Effector memory CD8-positive, alpha-beta T cell (primary cell): ENCODE measurements around the gene LTBP1.

Experiments used
- ATAC-seq: fragments of 150-1000 bp; cut with Tn5 transposase; replicated peaks from 2 replicates; pipeline ENCODE4 v1.10.0; 2021; ENCODE audit warnings: mild to moderate bottlenecking, moderate library complexity
- DNase-seq, 3 experiments: peaks; one replicate each; pipeline ENCODE4 v3.0.0; 2021
- H3K27ac Mint-ChIP-seq, 2 donors: one replicate each; pipeline ENCODE4 v1.8.0; 2022; ENCODE audit warnings: mild to moderate bottlenecking in 2 of 2, mixed read lengths in 2 of 2, moderate library complexity in 2 of 2
- H3K27me3 Mint-ChIP-seq, 2 donors: one replicate each; pipeline ENCODE4 v1.8.0; 2022; ENCODE audit warnings: mixed read lengths in 2 of 2
- H3K36me3 Mint-ChIP-seq: one replicate; pipeline ENCODE4 v1.8.0; 2022; ENCODE audit warnings: mild to moderate bottlenecking, moderate library complexity, mixed read lengths; ENCODE audit not compliant: insufficient read depth
- H3K4me1 Mint-ChIP-seq, 2 donors: one replicate each; pipeline ENCODE4 v1.8.0; 2022; ENCODE audit warnings: low read depth in 2 of 2, mixed read lengths in 2 of 2
- H3K4me3 Mint-ChIP-seq, 2 donors: one replicate each; pipeline ENCODE4 v1.8.0; 2022; ENCODE audit warnings: mild to moderate bottlenecking in 2 of 2, mixed read lengths in 2 of 2, moderate library complexity in 2 of 2
- H3K9me3 Mint-ChIP-seq, 2 donors: one replicate each; pipeline ENCODE4 v1.8.0; 2022; ENCODE audit warnings: mixed read lengths in 2 of 2

LTBP1 gene

GRCh38 chr2:33121925-33122324 lies 175.2 kb downstream of the LTBP1 start:
- H3K9me3 Mint-ChIP-seq, result no peaks in the 10 kb centered on the region
- peaks cover 20 to 38% of the 10 kb centered on the region in 2 donors for H3K27me3 Mint-ChIP-seq
- ATAC-seq (no peak), DNase-seq (no peak)
- H3K4me3 Mint-ChIP-seq, result no peak overlapping the region
- no peak overlapping the region for H3K27ac Mint-ChIP-seq
- no peaks in the 10 kb centered on the region for H3K36me3 Mint-ChIP-seq
- peaks cover 0 to 3% of the 10 kb centered on the region in 2 donors for H3K4me1 Mint-ChIP-seq

DNA sequence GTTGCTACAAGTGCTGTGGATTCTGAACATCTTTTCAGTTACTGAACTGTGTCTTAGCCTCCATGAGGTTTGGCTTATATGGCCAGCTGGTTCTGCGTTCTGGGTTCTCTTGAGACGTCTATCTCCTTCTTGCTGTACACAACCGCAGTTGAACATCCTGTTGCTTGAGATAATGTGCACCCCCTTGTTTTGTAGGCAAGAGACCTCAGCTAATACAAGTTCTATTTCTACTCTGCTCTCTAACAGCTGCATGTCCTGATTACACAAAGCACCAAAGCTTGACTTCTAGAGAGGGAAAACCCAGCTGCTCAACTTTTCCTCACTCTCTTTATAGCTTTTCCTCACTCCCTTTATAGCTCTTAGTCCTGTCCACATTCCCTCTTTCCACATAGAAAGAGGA lies 176.0 kb downstream of the LTBP1 start:
- DNase-seq (no peak), ATAC-seq (no peak)
- Mint-ChIP-seq H3K27ac (no peak overlapping the region), H3K4me3 (no peak overlapping the region), H3K27me3 (peaks cover 25 to 40% of the 10 kb centered on the region in 2 donors), H3K4me1 (peaks cover 0 to under 1% of the 10 kb centered on the region in 2 donors), H3K36me3 (no peaks in the 10 kb centered on the region), H3K9me3 (no peaks in the 10 kb centered on the region)

DNA sequence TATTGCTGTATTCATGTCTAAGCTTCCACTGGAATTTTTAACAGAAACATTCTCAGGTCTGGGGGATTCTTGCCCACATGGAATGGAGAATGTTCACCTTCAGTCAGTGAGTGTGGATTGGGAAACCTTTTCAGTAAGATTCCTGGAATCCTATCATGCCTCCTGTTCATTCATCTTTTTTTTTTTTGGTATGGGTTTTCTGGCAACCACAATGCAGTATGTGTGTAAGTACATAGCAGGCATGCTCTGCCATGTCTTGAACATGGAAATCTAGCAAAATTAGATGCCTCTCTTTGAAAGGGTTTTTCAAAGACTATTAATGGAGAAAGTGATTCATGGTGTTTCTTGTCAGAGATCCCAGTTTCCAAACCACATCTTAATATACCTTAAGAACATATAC lies 176.5 kb downstream of the LTBP1 start:
- Mint-ChIP-seq H3K4me3 (no peak overlapping the region), H3K4me1 (no peaks in the 10 kb centered on the region), H3K27me3 (peaks cover 27 to 40% of the 10 kb centered on the region in 2 donors), H3K27ac (no peak overlapping the region), H3K9me3 (no peaks in the 10 kb centered on the region), H3K36me3 (no peaks in the 10 kb centered on the region)
- DNase-seq, result no peak
- no peak for ATAC-seq

DNA sequence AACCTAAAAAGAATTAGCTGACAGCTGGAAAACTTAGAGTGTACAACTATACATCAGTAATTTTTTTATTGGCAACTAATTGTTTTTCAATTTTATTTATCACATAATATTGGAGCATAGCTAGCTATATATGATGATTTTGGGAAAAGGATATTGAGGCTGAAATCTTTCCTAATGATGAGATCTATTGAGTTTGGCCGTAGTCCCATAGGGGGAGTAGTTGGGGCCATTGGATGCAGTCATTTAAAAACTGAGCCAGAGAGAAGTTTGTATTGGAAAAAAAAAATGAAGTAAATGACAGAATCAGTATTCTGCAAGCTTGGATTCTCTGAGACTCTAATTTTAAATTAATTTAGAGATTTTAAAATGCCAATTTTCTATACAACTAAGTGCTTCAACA lies 179.8 kb downstream of the LTBP1 start:
- Mint-ChIP-seq H3K27me3 (peaks cover 26 to 60% of the 10 kb centered on the region in 2 donors), H3K27ac (no peak overlapping the region), H3K9me3 (no peaks in the 10 kb centered on the region), H3K36me3 (no peaks in the 10 kb centered on the region), H3K4me1 (no peaks in the 10 kb centered on the region), H3K4me3 (no peak overlapping the region)
- ATAC-seq (no peak), DNase-seq (no peak)

- H3K4me3 Mint-ChIP-seq, result no peak overlapping the region
- peaks cover 26 to 59% of the 10 kb centered on the region in 2 donors for H3K27me3 Mint-ChIP-seq
- H3K9me3 Mint-ChIP-seq, result no peaks in the 10 kb centered on the region
- DNase-seq (no peak), ATAC-seq (no peak)
- H3K4me1 Mint-ChIP-seq, result no peaks in the 10 kb centered on the region
- H3K27ac Mint-ChIP-seq, result no peak overlapping the region
- H3K36me3 Mint-ChIP-seq, result no peaks in the 10 kb centered on the region
Observed at GRCh38 chr2:33126958-33127357, 180.2 kb downstream of the LTBP1 start.

DNA sequence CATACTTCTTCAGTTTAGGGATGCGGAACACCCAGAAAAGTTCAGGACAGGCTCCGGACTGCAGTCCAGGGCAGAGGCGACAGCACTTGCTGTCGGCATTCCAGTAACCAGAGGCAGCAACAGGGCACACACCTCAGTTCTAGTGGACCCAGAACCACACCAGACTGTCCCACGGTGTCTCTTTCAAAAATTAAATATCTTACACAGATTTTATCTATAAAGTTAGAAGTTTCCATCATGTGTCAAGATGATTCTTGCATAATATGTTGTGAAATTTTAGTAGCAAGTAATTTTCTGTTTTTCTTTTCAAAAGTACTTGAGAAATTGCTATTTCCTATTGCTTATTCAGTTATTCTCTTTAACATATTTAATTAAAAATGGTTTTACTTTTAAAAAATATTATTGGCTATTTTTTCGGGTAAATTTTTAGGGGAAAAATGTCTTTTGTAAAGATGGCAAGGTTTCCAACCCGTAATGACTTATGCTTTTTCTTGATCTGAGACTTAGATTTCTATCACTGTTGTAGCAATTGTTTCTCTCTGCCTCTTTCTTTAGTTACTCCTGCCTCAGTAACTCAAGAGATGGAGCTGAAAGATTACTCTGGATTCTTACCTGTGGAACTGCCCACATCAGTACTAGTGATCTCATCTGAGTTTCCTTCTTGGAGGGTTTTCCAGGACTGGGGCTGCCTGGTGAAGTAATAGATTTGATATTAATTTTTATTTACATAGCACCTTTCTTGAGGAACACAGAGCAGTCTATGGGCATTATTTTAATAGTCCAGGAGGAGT lies 182.7 kb downstream of the LTBP1 start:
- DNase-seq (no peak), ATAC-seq (no peak)
- no peaks in the 10 kb centered on the region for H3K36me3 Mint-ChIP-seq

GRCh38 chr2:33130054-33130447 lies 183.3 kb downstream of the LTBP1 start:
- no peaks in the 10 kb centered on the region for H3K36me3 Mint-ChIP-seq
- H3K9me3 Mint-ChIP-seq, result no peaks in the 10 kb centered on the region
- H3K27me3 Mint-ChIP-seq, result peaks cover 18 to 57% of the 10 kb centered on the region in 2 donors
- no peaks in the 10 kb centered on the region for H3K4me1 Mint-ChIP-seq
- DNase-seq, result no peak
- H3K4me3 Mint-ChIP-seq, result no peak overlapping the region
- no peak overlapping the region for H3K27ac Mint-ChIP-seq
- ATAC-seq, result no peak

More for the DNA sequence above, 182.7 kb downstream of the LTBP1 start:
- Mint-ChIP-seq H3K4me3 (no peak overlapping the region), H3K9me3 (no peaks in the 10 kb centered on the region), H3K27ac (no peak overlapping the region), H3K27me3 (peaks cover 18 to 57% of the 10 kb centered on the region in 2 donors), H3K4me1 (no peaks in the 10 kb centered on the region)

GRCh38 chr2:33130544-33130943 lies 183.8 kb downstream of the LTBP1 start:
- H3K9me3 Mint-ChIP-seq, result no peaks in the 10 kb centered on the region
- H3K4me1 Mint-ChIP-seq, result no peaks in the 10 kb centered on the region
- no peak for DNase-seq
- no peaks in the 10 kb centered on the region for H3K36me3 Mint-ChIP-seq
- H3K4me3 Mint-ChIP-seq, result no peak overlapping the region
- H3K27me3 Mint-ChIP-seq, result peaks cover 18 to 57% of the 10 kb centered on the region in 2 donors
- H3K27ac Mint-ChIP-seq, result no peak overlapping the region
- ATAC-seq, result no peak

DNA sequence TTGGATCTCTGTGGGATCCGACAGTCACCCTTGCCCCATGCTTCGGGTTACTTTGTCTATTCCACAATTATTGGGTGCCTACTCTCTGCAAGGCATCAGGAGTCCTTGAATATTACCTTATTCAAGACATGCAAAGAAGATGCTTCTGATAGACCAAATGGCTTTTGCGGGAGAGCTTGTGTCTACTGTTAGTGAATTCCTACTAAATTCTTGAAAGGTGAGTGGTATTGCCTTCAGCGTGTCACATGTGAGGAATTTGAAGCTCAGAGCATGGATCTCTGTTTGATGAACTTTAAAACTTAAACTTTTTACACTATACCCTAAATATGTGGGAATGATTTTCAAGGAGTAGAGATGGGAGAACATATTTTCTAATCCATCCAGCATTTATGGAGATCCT lies 184.4 kb downstream of the LTBP1 start:
- H3K4me1 Mint-ChIP-seq, result no peaks in the 10 kb centered on the region
- peaks cover 23 to 63% of the 10 kb centered on the region in 2 donors for H3K27me3 Mint-ChIP-seq
- no peak for ATAC-seq
- DNase-seq, result no peak
- no peak overlapping the region for H3K4me3 Mint-ChIP-seq
- H3K9me3 Mint-ChIP-seq, result no peaks in the 10 kb centered on the region
- H3K36me3 Mint-ChIP-seq, result no peaks in the 10 kb centered on the region
- H3K27ac Mint-ChIP-seq, result no peak overlapping the region

- peaks cover 23 to 64% of the 10 kb centered on the region in 2 donors for H3K27me3 Mint-ChIP-seq
- H3K4me1 Mint-ChIP-seq, result no peaks in the 10 kb centered on the region
- H3K36me3 Mint-ChIP-seq, result no peaks in the 10 kb centered on the region
- DNase-seq (no peak), ATAC-seq (no peak)
- H3K4me3 Mint-ChIP-seq, result no peak overlapping the region
- no peak overlapping the region for H3K27ac Mint-ChIP-seq
- no peaks in the 10 kb centered on the region for H3K9me3 Mint-ChIP-seq
Observed at GRCh38 chr2:33131749-33132148, 185.0 kb downstream of the LTBP1 start.

DNA sequence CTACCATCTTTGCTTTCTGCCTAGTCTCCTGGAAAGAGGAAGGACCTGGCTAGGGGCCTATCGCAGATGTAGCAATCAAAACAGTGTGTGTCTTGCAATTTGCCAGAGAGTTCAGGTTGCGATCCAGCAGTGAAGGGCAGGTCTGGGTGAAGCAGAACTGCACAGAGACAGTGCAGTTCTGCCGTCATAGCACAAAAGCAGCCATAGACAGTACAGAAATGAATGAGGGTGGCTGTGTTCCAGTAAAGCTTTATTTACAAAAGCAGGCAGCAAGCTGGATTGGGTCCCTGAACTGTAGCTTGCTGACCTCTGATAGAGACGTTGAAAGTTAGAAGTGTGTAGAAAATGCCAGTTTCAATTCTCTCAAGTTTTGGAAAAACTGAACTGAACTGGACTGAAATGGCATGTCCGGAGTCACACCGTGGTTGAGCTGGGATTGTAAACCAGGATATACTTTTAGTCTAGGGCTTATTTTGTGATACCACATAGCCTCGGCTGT lies 186.8 kb downstream of the LTBP1 start:
- DNase-seq (no peak), ATAC-seq (no peak)
- Mint-ChIP-seq H3K27ac (no peak overlapping the region), H3K9me3 (no peaks in the 10 kb centered on the region), H3K4me1 (no peaks in the 10 kb centered on the region), H3K27me3 (peaks cover 15 to 48% of the 10 kb centered on the region in 2 donors), H3K4me3 (no peak overlapping the region), H3K36me3 (no peaks in the 10 kb centered on the region)

DNA sequence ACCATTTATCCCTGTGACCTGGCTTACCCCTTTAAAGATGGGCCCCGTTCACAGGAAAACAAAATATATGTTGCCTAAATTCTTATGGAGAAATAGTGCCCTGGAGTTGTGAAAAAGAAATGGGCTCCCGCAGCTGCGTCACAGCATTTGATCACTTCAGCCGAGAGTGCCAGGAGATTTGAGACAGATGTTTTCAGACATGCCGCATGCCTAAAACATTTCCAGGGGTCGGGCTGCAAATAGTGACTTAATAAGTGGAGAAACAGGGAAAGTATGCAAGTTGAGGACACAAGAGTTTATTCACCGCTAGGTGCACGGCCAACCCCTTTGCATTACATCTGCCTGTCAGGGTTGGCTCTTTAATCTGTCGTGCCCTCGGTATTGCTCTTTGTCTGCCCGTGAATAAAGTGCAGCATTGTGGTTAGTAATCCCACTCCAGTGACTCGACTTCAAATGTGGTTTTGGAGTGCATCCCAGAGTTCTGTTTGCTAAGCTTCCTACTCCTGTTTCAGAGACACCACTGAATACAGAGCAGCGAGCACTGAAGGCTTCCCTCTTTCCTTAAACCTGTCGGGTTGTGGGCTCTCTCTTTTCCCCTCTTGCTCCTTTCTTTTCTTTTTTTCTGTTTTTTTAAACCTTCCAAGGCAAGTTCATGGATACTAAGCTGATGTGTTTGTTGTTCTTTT lies 187.5 kb downstream of the LTBP1 start:
- Mint-ChIP-seq H3K9me3 (no peaks in the 10 kb centered on the region), H3K36me3 (no peaks in the 10 kb centered on the region), H3K4me3 (no peak overlapping the region), H3K27me3 (peaks cover 10 to 43% of the 10 kb centered on the region in 2 donors), H3K4me1 (no peaks in the 10 kb centered on the region), H3K27ac (no peak overlapping the region)
- DNase-seq (no peak), ATAC-seq (no peak)

- Mint-ChIP-seq H3K4me3 (no peak overlapping the region), H3K27ac (no peak overlapping the region), H3K9me3 (no peaks in the 10 kb centered on the region), H3K36me3 (no peaks in the 10 kb centered on the region), H3K4me1 (no peaks in the 10 kb centered on the region), H3K27me3 (peaks cover 17 to 49% of the 10 kb centered on the region in 2 donors)
- ATAC-seq (no peak), DNase-seq (no peak)
Observed at GRCh38 chr2:33134791-33135560, 188.2 kb downstream of the LTBP1 start.
